ENCODE data around the gene CAPN7. TPM values are rescaled to one million over a fixed set of nuclear protein-coding genes. Genes with fewer than 3 reads are reported as not detected.

The CAPN7 gene
- total RNA-seq, 1 donor: 47.3 TPM

DNA sequence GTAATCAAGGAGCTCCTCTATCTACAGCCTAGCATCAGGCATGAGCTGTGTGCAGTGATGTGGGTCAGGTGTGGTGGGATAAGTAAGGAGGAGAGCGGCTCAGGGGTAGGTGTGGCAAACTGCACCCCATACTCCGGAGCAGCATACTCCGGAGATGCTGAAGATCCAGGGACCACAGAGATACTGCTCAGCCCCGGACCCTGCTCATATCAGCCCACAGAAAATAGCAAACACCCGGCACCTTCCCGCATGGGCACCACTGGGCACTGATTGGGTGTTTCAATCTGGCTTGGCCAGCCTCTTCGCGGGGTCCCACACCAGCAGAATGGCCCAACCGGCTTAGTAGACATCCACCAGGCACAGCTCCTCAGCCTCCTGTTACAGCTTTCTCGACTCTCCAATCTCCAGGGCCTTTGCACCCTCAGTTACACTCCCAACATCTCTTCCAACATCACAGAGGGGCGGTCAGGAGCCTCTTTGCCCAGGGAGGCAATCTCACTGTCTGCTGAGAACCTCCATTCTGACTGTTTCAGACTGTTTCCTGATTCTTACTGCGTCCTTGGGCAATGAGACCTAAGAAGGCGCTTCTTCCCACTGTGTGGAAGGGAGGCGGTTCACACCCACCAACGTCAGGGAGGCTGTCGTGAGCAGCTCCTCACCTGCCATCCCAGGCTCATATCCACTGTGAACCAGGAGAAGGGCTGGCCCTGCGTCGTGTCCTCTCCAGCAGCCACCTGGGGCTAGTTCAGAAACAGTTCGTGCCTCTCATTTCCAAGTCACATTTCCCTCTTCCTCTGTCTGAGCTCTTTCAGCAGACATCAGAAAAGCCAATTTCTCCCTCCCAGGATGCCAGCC, 59.8 kb downstream of the CAPN7 start:
- DNase-seq (ENCODE audit: low read depth): no peak
- no peak overlapping the region for H3K4me3 ChIP-seq (ENCODE audit: low read depth, low read length)
- TF ChIP-seq, protein P1, sequence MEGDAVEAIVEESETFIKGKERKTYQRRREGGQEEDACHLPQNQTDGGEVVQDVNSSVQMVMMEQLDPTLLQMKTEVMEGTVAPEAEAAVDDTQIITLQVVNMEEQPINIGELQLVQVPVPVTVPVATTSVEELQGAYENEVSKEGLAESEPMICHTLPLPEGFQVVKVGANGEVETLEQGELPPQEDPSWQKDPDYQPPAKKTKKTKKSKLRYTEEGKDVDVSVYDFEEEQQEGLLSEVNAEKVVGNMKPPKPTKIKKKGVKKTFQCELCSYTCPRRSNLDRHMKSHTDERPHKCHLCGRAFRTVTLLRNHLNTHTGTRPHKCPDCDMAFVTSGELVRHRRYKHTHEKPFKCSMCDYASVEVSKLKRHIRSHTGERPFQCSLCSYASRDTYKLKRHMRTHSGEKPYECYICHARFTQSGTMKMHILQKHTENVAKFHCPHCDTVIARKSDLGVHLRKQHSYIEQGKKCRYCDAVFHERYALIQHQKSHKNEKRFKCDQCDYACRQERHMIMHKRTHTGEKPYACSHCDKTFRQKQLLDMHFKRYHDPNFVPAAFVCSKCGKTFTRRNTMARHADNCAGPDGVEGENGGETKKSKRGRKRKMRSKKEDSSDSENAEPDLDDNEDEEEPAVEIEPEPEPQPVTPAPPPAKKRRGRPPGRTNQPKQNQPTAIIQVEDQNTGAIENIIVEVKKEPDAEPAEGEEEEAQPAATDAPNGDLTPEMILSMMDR (IDR thresholded peaks at IDR 0.05; ENCODE audit: insufficient read depth, low read length): no peak

DNA sequence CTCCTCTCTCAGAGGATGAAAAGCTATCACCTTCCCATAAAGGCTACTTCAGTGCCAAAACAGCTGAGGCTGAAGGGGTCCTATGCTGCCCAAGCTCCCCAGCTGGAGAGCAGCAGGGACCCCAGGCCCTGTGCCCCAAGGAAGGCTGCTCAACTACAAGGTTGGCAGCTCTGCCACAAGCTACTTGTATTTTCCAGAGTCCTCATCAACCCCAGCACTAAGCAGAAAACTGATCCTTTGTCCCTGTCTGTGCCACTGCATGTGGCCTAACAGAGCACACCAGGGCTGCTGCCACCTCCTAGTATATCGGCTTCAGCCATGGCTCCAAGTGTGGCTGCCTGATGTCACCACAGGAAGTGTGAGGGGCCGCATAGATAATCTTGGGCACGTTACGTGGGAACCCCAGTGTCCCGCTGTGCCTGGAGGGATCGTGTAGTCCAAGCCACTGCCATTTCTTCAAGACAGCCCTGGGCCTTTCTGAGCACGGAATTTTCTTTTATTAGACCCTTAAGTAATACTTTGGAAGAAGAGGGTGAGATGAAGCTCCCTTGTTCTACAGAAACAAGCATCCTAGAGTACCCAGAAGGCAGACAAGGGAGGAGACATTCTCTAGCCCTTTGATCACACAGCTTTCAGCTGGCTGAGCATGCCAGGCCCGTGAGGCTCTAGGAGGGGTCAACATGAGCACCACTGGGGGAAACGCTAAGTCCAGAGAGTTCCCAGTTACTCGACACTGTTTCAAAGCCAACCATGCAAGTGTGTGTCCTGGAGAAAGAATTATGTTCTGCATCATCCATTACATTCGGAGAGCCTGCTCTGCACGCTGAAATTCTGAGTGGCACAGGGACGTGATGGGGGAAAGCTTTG, 60.7 kb downstream of the CAPN7 start:
- TF ChIP-seq, protein P1 (IDR thresholded peaks at IDR 0.05; ENCODE audit: insufficient read depth, low read length): no peak

DNA sequence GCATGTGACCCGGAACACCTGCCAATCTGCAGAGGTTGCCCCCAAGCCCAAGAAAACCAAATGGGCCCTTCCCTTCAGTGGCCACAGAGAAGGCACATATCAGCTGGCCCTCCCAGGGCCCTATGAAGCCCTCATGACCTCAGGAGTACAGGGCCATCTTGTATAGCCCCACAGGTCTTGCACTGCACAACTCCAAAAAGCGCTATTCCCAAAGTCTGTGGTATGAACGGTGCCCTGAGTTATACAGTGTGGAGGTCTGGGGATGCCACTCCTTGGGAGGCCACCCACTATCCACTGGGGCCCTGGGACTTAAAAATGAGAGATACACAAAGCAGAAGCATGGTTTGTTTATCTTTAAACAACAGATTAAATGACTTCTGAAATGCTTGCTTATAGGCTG, 61.5 kb downstream of the CAPN7 start:
- DNase-seq (ENCODE audit: low read depth): no peak
- TF ChIP-seq, protein P1 (IDR thresholded peaks at IDR 0.05; ENCODE audit: insufficient read depth, low read length): no peak
- H3K4me3 ChIP-seq (ENCODE audit: low read depth, low read length): no peak overlapping the region

More for the DNA sequence above, 60.7 kb downstream of the CAPN7 start:
- H3K4me3 ChIP-seq (ENCODE audit: low read depth, low read length): no peak overlapping the region
- DNase-seq (ENCODE audit: low read depth): no peak

DNA sequence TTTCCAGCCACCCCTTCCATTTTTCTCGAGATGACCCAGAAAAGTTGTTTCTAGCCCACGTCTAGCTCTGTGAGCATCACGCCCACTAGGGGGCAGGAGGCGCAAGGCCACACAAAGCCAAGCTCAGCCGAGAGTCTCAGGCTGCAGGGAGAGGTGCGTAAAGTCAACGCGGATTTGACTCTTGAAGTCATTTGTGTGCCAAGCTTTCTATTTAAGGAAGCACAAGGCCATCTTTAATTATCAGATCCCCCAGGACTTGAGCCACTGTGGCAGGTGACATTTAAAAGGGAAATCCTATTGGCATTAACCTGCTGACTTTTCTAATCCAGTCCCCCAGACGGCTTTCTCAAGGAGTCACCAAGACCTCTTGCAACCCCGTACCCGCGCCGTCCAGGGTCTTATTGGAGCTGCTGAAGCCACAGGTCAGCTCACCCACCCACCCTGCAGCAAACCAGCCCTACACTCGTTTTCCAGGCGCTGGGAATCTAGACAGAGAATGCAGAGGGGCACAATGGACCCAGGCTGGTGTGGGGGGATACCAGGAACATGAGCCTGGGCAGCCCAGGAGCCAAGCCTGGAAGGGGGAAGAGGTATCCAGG, 62.1 kb downstream of the CAPN7 start:
- peak; percentile 92 for DNase-seq (ENCODE audit: low read depth)
- TF ChIP-seq, protein P1 (IDR thresholded peaks at IDR 0.05; ENCODE audit: insufficient read depth, low read length): peak; percentile 96

DNA sequence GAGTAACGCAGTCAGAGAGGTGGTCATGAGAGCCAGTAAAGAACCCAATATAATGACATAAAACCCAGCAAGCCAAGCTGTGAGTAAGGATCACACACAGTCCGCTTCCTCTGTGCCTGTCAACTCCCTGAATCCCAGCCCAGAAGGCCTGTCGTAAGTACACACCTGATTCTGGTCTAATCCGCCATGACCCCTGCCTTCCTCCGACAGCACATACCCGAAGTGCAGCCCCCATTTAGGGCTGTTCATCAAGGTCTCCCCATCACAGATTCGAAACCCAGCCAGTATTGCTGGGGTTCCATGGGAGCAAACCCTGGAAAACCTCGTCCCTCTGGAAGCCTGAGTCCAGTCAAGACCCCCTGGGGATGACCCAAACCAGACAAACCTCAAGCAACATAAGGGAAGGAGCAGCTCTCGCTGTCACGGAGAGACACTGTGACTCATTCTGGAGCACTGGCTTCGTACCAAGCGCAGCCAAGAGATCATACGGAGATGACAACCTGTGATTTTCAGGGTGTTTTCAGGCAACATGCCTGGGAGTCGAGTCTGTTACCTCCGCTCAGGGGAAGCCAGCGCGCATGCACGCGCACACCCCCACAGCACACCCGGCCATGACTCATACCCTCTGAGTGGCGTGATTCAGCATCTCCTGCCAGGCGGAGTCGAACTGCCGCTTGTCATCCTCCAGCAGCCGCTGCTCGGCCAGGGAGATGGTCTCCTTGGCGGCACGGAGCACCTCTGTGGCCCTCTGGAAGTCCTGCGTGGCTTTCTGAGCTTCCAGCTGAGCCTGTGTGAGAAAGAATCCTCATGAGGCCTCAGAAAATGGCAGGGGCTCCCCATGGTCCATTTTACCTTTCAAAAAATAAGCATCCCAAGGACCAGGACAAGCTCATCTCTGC, 63.3 kb downstream of the CAPN7 start:
- peak; percentile 95 for DNase-seq (ENCODE audit: low read depth)
- H3K4me3 ChIP-seq (ENCODE audit: low read depth, low read length): peak overlapping the region; percentile 9
- TF ChIP-seq, protein P1 (IDR thresholded peaks at IDR 0.05; ENCODE audit: insufficient read depth, low read length): no peak

More for the DNA sequence above, 62.1 kb downstream of the CAPN7 start:
- no peak overlapping the region for H3K4me3 ChIP-seq (ENCODE audit: low read depth, low read length)

DNA sequence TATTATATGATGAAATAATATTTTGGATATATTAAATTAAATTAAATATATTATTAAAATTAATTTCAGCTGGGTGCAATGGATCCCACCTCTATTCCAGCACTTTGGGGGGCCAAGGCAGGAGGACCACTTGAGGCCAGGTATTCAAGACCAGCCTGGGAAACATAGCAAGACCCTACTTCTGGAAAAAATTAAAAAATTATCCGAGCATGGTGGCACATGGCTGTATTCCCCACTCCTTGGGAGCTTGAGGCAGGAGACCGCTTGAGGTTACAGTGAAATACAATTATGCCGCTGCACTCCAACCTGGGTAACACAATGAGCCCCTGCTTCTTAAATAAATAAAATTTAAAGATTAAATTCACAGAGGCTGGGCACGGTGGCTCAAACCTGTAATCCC, 65.0 kb downstream of the CAPN7 start:
- TF ChIP-seq, protein P1 (IDR thresholded peaks at IDR 0.05; ENCODE audit: insufficient read depth, low read length): no peak
- no peak overlapping the region for H3K4me3 ChIP-seq (ENCODE audit: low read depth, low read length)
- no peak for DNase-seq (ENCODE audit: low read depth)
